Activated CD4-positive, alpha-beta T cell treated with anti-CD3 and anti-CD28 coated beads, Interleukin-2, amount 50 U/mL, for 4 hours (primary cell): ENCODE measurements around the gene EIF5B.
"Not testable (repeated sequence)": the region's sequence is repeated elsewhere in the genome, so short reads cannot be mapped to it uniquely, and the experiment has no call there.

Source experiments
- DNase-seq, 2 experiments: peaks; one replicate each; pipeline ENCODE4 v3.0.0-alpha.2; 2020

Gene EIF5B

DNA sequence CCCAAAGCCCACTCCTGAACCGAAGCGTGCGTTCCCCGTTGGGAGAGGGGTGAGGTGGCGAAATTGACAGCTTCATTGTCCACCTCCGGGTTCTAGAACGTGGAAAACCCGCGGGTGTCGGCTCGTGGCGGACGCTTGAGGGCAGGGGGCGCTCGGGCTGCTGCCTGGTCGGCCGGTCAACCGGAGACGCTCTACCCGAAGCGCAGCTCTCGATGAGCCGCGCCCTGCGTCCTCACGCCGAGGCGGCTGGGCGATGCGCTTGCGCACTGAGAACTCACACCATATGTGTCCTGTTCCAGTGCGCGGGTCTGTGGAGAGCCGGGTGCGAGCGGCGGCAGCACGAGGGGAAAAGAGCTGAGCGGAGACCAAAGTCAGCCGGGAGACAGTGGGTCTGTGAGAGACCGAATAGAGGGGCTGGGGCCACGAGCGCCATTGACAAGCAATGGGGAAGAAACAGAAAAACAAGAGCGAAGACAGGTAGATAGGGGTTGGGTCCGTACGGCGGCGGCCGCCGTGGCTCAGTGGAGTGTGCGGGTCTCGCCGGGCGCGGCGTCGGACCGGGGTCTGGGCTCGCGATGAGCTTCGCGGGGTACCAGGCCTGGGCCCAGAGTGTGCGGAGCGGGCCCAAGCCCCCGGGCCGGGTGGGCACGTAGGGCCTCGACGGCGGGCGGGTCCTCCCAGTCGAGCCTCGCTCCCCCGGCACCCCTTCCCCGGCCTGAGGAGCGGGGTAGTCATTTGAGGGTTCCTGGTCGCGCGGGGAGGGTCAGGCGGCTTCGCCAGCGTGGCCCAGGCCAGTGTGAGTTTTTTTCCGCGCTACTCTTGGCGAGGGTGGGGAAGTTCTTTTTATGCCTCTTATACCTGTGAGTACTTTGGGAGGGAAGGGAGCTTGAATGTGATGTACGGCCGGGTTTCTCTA lies at the start of gene EIF5B:
Gene EIF5B (plus strand): TSS at position 277 of the 916 bp plus-strand sequence. CDS start 166 bp downstream, at position 443.
- peak; percentile 89 to 92 for DNase-seq

DNA sequence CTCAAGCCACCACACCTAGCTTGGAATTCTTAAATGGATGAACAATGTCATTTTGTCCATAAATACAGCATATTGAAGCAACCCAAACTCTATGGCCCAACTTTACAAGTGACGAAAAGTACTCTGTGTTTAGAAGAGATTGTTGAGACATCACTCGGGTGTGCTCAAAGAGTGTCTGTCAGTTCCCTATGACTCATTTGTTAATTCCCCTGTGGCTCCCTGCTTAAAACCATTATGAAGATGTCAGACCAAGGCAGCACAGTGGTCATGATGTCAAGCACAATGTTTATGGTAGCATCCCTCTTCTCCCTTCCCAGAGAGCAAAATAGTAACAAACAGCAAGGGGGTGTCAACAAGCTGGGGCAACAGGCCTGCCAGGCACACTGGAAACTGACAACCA lies 39.2 kb upstream of the EIF5B start:
- DNase-seq = no peak

GRCh38 chr2:99299580-99299979 lies 37.6 kb upstream of the EIF5B start:
- no peak for DNase-seq

GRCh38 chr2:99301097-99301496 lies 36.1 kb upstream of the EIF5B start, which contains the start of gene LYG1:
Gene LYG1, minus strand, starts transcription at chr2:99301197. Its CDS starts 5,527 bp downstream, at chr2:99295670.
- not testable (repeated sequence) for DNase-seq

DNA sequence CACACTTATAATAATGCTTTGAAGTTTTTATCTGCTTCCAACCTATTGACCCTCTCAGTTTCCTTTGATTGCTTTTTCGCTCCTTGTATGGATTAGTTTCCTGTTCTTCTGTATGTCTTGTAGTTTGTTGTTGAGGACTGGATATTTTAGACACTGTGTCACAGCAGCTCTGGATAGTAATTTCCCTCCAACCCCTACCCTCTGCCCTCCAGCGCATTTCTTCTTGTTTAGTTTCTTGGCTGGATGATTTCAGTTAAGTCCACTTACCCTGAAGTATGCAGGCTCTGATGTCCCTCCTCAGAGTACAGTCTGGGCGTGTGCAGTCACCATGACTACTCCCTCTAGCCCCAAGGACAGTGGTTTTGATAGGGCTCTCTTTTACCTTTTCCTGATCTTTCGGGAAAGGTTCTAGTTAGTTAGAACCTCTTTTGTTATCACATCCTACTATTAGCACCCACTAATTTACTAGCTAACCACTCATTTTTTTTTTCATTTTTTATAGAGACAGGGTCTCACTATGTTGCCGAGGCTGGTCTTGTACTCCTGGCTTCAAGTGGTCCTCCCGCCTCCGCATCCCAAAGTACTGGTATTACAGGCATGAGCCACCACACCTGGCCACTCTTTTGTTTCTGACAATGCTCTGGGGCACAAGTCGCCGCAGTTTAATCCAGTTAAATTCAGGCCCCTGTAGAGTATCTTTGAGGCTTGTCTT lies 19.9 kb upstream of the EIF5B start:
- no peak for DNase-seq

- DNase-seq = not testable (repeated sequence)
Measured at GRCh38 chr2:99317873-99318200, 19.4 kb upstream of the EIF5B start.

GRCh38 chr2:99325384-99325783 lies 11.8 kb upstream of the EIF5B start:
- no peak for DNase-seq

GRCh38 chr2:99335911-99336803 lies 1.0 kb upstream of the EIF5B start, which contains the start of gene TXNDC9:
Gene TXNDC9, minus strand, starts transcription at chr2:99336333. Its CDS starts 3,123 bp downstream, at chr2:99333210.
- DNase-seq = peak; percentile 96 to 97

DNA sequence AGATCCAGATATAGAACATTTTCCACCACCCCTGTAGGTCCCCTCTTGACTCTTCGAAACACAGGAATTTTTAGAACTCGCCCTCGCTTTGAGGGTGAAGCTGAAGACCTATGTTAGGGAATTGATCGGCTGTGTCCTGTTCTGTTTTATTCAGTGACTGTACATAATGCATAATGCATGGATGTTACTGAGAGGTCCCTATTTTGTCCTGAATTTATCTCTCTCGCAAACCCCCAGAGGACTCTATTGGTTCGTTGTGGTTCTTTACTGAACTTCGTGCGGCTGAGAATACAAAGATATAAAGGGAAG lies 431 bp upstream of the EIF5B start:
- DNase-seq = peak in 1 of 2 experiments; percentile 1

- no peak for DNase-seq
Measured at GRCh38 chr2:99338029-99338585, 918 bp downstream of the EIF5B start.

GRCh38 chr2:99340669-99341236 lies 3.6 kb downstream of the EIF5B start:
- no peak for DNase-seq

GRCh38 chr2:99342536-99342935 lies 5.3 kb downstream of the EIF5B start:
- no peak for DNase-seq

DNA sequence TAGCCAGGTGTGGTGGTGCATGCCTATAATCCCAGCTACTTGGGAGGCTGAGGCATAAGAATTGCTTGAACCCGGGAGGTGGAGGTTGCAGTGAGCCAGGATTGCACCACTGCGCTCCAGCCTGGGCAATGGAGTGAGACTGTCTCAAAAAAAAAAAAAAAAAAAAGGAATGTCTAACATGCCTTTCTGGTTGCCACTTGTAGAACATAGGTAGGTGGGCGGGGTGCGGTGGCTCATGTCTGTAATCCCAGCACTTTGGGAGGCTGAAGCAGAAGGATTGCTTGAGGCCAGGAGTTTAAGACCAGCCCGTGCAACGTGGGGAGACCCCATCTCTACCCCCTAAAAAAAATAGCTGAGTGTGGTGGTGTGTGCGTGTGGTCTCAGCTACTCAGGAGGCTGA lies 8.3 kb downstream of the EIF5B start:
- not testable (repeated sequence) for DNase-seq

DNA sequence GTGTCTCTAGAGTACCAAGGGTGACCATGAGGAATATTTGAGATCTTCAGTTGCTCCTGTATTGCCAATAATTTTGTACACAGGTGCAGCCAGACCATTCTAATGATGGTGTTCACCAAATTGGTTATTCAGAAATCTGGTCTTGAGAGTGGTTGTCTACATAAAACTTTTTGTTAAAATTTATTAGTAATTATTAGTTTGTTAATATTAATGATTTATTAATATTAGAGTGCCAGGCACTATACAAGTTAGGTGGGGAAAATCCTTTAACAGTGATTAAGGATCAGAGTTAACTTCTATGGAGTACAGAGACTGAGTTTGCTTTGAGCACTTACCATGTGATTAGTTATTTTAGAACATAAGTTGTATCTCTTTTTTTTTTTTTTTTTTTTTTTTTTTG lies 9.0 kb downstream of the EIF5B start:
- DNase-seq = no peak

DNA sequence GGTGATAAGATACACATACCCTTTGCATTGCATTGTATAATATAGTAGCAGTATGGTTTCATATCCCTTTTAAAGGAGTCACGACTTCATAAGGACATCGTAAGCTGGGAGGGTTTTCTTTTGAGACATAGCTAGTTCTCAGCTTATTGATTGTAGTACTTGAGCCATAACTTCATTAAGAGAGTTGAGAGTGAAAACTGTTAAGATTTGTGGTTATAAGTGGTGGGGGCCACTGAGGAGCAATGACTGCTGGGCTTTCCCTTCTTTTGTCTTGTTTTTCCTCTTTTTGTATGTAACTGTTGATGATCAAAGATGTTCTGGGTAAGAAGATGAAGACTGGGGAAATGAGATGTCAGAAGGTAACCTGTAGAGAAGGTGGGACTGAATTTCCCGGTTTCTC lies 11.0 kb downstream of the EIF5B start:
- no peak for DNase-seq

- DNase-seq = no peak
Measured at GRCh38 chr2:99350194-99350593, 13.0 kb downstream of the EIF5B start.

- DNase-seq = no peak
Measured at GRCh38 chr2:99354070-99354469, 16.9 kb downstream of the EIF5B start.

- DNase-seq = not testable (repeated sequence)
Measured at GRCh38 chr2:99354825-99355224, 17.6 kb downstream of the EIF5B start.

DNA sequence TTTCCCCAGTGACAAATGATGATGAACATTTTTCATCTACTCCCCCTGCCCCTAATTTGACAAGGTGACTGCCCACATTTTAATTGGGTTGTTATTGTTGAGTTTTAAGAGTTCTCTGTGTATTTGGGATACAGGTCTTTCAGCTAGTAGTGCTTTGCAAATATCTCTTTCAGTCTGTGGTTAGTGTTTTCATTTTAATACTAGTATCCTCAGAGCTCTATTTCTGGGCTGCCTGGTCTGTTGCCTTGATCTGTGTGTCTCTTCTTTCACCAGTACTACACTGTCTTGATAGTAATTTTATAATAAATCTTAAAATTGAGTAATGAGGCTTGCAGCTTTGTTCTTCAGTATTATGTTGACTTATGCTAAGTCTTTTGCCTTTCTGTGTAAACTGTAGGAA lies 19.7 kb downstream of the EIF5B start:
- DNase-seq = no peak

DNA sequence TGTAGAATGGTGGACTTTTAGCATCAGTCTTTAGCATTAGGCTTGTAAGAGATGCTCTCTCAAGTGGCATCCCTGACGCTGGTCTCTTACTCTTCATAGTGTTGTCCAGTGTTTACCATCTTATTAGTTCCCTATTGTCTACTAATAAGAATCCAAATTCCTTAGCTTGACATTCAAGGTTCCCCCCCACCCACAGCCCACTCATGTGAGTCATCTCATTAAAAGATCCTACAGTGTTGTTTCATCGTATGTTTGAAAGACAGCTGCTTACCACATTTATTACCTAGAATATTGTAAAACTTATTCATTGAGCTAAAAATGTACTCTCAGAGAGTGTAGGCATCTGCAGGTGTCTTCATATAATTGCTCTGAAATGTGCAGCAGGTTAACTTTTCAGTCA lies 28.5 kb downstream of the EIF5B start:
- DNase-seq = no peak

DNA sequence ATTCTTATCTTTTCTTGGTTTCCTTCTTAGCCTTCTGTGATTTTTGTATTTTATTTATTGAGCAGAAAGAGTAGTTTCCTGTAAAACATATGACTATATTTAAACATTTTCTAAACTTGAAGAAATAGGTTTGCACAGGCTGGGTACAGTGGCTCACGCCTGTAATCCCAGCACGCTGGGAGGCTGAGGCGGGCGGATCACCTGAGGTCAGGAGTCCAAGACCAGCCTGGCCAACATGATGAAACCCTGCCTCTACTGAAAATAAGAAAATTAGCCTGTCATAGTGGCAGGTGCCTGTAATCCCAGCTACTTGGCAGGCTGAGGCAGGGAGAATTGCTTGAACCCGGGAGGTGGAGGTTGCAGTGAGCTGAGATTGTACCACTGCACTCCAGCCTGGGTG lies 31.7 kb downstream of the EIF5B start:
- DNase-seq = not testable (repeated sequence)

- DNase-seq = no peak
Measured at GRCh38 chr2:99373144-99373543, 36.0 kb downstream of the EIF5B start.
